Embryonic facial prominence (tissue), 1 donor: ENCODE measurements around the gene ZNF343.
"Not testable (repeated sequence)": the region's sequence is repeated elsewhere in the genome, so short reads cannot be mapped to it uniquely, and the experiment has no call there.

ENCODE experiments used
- DNase-seq: peaks from one replicate; pipeline ENCODE4 v3.0.0-alpha.2; 2016; ENCODE audit errors: extremely low spot score

Gene ZNF343

GRCh38 chr20:2521369-2522305 lies 12.9 kb upstream of the ZNF343 start:
- DNase-seq, result no peak

DNA sequence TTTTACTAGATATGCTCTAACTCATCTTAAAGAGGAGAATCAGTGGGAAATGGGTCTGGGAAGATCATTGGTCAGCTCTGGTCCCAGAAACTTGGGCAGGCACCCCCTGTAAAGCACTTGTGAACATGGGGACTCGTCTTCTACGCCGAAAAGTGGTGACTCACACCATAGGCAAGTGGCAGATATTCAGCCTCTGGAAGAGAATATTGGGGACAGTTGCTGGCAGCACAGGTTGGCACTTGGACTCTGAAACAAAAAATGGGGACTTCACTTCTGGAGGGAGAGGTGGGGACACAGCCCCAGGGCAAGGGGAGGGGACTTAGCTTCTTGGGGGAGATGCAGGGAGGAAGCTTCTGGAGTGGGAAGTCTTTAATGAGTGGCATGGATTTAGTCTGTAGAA lies 11.9 kb upstream of the ZNF343 start:
- no peak for DNase-seq

GRCh38 chr20:2519115-2519809 lies 10.5 kb upstream of the ZNF343 start:
- DNase-seq, result no peak

DNA sequence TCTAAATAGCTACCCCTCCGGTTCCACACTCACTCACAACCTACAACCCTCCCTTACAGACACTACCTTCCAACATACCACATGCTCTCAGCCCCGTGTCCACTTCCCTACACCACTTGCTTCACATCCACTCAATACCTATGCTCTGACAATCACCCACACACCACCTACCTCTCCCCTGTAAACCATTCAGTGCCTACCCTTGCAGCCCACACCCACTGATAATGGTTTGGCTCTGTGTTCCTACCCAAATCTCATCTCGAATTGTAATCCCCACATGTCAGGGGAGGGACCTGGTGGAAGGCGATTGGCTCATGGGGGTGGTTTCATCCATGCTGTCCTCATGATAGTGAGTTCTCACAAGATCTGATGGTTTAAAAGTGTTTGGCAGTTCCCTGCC lies 9.8 kb upstream of the ZNF343 start:
- no peak for DNase-seq

- DNase-seq, result no peak
Observed at GRCh38 chr20:2518096-2518495, 9.4 kb upstream of the ZNF343 start.

GRCh38 chr20:2516399-2516798 lies 7.7 kb upstream of the ZNF343 start:
- no peak for DNase-seq

- no peak for DNase-seq
Observed at GRCh38 chr20:2515203-2515602, 6.5 kb upstream of the ZNF343 start.

GRCh38 chr20:2509794-2510193 lies 1.1 kb upstream of the ZNF343 start:
- no peak for DNase-seq

DNA sequence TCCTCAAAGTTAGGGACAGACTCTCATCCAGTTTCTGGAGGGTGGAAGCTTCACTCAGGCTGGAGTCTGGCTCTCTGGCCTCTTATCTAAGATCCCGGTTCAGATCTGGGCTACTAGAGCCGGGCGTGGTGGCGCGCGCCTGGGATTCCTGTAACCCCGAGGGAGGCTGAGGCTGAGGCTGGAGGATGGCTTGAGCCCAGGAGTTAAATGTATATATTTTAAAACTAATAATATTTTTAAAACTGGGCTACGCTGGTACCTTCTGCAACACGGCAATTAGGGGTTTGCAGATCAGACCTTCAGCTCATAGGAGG lies 710 bp upstream of the ZNF343 start:
- no peak for DNase-seq

GRCh38 chr20:2507875-2508630 lies 662 bp downstream of the ZNF343 start:
- no peak for DNase-seq

GRCh38 chr20:2507464-2507863 lies 1.3 kb downstream of the ZNF343 start:
- DNase-seq, result no peak

- not testable (repeated sequence) for DNase-seq
Observed at GRCh38 chr20:2506426-2506825, 2.3 kb downstream of the ZNF343 start.

- DNase-seq, result not testable (repeated sequence)
Observed at GRCh38 chr20:2504803-2505202, 3.9 kb downstream of the ZNF343 start.

- not testable (repeated sequence) for DNase-seq
Observed at GRCh38 chr20:2502808-2503384, 5.8 kb downstream of the ZNF343 start.

- no peak for DNase-seq
Observed at GRCh38 chr20:2485661-2486060, 23.1 kb downstream of the ZNF343 start.

- no peak for DNase-seq
Observed at GRCh38 chr20:2485080-2485479, 23.6 kb downstream of the ZNF343 start.

GRCh38 chr20:2483504-2483903 lies 25.2 kb downstream of the ZNF343 start:
- DNase-seq, result no peak

- no peak for DNase-seq
Observed at GRCh38 chr20:2480381-2480780, 28.3 kb downstream of the ZNF343 start.

DNA sequence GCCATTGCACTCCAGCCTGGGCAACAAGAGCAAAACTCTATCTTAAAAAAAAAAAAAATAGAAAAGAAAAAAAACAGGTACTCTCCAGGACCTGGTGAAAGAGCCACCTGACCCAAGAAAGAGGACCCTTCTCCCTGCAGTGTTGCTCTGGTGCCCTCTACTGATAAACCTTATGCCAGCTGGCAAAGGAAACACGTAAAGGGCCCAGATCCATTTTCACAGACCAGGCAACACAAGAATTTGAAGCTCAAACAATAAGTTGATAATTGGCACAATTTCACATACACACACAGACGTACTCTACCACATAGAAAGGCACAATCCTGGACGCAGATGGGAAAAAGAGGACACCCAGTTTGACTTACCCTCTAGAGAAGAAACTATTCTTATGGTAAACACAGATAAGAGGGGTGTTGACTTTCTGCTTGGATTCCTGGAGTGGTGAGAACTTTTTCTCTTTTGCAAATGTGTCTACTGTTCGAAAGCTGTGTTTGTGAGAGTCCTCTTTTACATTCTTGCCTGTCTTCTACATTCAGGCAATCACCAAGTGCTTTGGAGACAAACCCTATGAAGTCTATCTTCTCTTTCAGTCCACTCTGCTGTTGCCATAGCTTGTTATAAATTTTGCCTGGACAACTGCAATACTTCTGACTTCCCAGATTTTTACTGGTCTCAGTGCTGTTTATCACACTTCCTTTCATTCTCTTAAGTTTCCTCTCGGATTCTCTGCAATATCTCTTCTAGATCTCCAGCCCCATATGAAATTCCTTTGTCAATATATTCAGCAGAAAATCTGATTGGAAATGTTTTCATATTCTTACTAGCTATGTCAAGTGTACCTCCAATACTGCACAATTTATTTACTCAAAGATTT lies 31.7 kb downstream of the ZNF343 start:
- DNase-seq, result no peak

GRCh38 chr20:2475850-2476741 lies 32.6 kb downstream of the ZNF343 start:
- DNase-seq, result no peak
